ENCODE data around the gene EP400. TPM values are rescaled to one million over a fixed set of nuclear protein-coding genes. Genes with fewer than 3 reads are reported as not detected.
A peak's percentile ranks its signal among the peaks of the same experiment; 100 is the strongest.

EP400 gene
- total and polyA plus RNA-seq, 9 of the 15 experiments (the other 6 are each of a cell fraction or from before 2014, with no cell fraction given) = 4.5 to 58.0 (median 7.0) TPM

- no peak for TF ChIP-seq ZBTB40 (IDR thresholded peaks at IDR 0.05)
- TF ChIP-seq ZBTB40 (CRISPR knock-in tag; IDR thresholded peaks at IDR 0.05) = no peak
- peak; percentile 96 for TF ChIP-seq VEZF1 (CRISPR knock-in tag; IDR thresholded peaks at IDR 0.05)
- TF ChIP-seq HES1 (IDR thresholded peaks at IDR 0.05; ENCODE audit: low read depth) = no peak
- no peak for TF ChIP-seq CHD1 (IDR thresholded peaks at IDR 0.05; ENCODE audit: low read length)
- no peak for TF ChIP-seq ZNF3 (CRISPR knock-in tag; IDR thresholded peaks at IDR 0.05)
- no peak for TF ChIP-seq STAT5A (IDR thresholded peaks at IDR 0.05; ENCODE audit: borderline replicate concordance, low read length)
- no peak for TF ChIP-seq TFE3 (CRISPR knock-in tag; IDR thresholded peaks at IDR 0.05)
- no peak for TF ChIP-seq TCF7 (IDR thresholded peaks at IDR 0.05; ENCODE audit: borderline replicate concordance)
- no peak for TF ChIP-seq CREBBP (IDR thresholded peaks at IDR 0.05; ENCODE audit: low read depth, low read length)
- peak; percentile 45; the same call in 1 of the 2 replicates for TF ChIP-seq TFAP4 (CRISPR knock-in tag; IDR thresholded peaks at IDR 0.05; ENCODE audit: borderline replicate concordance)
- TF ChIP-seq TEAD4 (IDR thresholded peaks at IDR 0.05; ENCODE audit: low read length) = peak; percentile 18; the same call in 1 of the 2 replicates
- no peak for TF ChIP-seq TEAD4 (CRISPR knock-in tag; IDR thresholded peaks at IDR 0.05; ENCODE audit: borderline replicate concordance)
These were observed at the start of gene EP400 (continued) for GRCh38 chr12:131949431-131950181.
